HG03460 (cell line): ENCODE data around the gene FRAS1.
"Not testable (repeated sequence)": the region's sequence is repeated elsewhere in the genome, so short reads cannot be mapped to it uniquely, and the experiment has no call there.

Experiments
- ATAC-seq: cut with Tn5 transposase; IDR thresholded peaks from one replicate; pipeline ENCODE4 v1.9.1; 2021; ENCODE audit not compliant: unreplicated experiment

FRAS1 gene

DNA sequence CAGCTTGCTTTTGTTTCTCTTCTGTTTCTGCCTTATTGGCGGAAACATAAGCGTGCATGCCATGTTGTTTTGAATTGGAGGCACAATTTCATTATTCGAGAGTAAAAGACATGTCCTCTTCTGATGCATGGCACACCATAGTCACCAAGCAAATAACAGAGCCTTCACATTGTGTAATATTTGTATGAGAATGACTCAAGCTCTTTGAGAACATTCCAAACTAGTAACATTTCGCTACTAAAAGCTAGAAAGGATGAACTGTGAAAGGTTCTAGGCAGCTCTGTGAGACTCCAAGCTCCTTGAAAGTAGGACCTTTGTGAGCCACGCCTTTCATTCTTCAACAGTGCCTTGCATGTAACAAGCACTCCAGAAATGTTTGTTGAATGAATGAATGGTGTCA, 485.2 kb downstream of the FRAS1 start:
- no peak for ATAC-seq

- ATAC-seq = no peak
Measured at GRCh38 chr4:78543424-78544125, 486.5 kb downstream of the FRAS1 start.

DNA sequence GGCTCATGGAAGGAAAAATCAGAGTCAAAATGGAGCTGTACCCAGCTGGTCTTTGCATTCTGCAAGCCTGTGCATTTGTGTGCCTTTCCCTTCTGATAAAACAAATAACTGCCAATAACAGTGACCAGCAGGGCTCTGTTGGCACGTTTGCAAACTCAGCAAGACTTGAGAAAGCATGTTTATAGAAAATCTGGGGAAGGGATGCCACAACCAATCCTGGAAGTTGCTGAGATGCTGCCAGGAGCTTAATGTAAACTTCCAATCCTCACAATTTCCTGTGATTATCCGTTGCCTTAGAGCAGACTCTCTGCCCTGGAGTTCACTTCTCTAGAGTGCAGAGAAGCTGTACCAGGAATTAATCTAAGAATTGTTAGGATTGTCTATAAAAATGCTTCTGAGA, 487.6 kb downstream of the FRAS1 start:
- ATAC-seq = no peak

- no peak for ATAC-seq
Measured at GRCh38 chr4:78545275-78546246, 488.4 kb downstream of the FRAS1 start.

DNA sequence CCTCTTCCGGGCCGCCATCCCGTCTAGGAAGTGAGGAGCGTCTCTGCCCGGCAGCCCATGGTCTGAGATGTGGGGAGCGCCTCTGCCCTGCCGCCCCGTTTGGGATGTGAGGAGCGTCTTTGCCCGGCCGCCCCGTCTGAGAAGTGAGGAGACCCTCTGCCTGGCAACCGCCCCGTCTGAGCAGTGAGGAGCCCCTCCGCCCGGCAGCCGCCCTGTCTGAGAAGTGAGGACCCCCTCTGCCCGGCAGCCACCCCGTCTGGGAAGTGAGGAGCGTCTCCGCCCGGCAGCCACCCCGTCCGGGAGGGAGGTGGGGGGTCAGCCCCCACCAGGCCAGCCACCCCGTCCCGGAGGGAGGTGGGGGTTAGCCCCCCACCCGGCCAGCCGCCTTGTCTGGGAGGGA, 490.8 kb downstream of the FRAS1 start:
- not testable (repeated sequence) for ATAC-seq

DNA sequence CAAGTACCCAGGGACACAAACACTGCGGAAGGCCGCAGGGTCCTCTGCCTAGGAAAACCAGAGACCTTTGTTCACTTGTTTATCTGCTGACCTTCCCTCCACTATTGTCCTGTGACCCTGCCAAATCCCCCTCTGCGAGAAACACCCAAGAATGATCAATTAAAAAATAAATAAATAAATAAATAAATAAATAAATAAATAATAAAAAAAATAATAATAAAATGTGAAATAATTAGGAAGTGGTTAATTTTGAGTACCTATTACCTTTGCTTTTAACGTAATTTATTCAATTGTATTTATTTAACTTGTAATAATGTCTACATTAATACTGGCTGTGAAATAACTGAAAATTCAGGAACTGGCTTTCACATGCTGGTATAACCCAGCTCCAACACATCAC, 491.8 kb downstream of the FRAS1 start:
- ATAC-seq = not testable (repeated sequence)

DNA sequence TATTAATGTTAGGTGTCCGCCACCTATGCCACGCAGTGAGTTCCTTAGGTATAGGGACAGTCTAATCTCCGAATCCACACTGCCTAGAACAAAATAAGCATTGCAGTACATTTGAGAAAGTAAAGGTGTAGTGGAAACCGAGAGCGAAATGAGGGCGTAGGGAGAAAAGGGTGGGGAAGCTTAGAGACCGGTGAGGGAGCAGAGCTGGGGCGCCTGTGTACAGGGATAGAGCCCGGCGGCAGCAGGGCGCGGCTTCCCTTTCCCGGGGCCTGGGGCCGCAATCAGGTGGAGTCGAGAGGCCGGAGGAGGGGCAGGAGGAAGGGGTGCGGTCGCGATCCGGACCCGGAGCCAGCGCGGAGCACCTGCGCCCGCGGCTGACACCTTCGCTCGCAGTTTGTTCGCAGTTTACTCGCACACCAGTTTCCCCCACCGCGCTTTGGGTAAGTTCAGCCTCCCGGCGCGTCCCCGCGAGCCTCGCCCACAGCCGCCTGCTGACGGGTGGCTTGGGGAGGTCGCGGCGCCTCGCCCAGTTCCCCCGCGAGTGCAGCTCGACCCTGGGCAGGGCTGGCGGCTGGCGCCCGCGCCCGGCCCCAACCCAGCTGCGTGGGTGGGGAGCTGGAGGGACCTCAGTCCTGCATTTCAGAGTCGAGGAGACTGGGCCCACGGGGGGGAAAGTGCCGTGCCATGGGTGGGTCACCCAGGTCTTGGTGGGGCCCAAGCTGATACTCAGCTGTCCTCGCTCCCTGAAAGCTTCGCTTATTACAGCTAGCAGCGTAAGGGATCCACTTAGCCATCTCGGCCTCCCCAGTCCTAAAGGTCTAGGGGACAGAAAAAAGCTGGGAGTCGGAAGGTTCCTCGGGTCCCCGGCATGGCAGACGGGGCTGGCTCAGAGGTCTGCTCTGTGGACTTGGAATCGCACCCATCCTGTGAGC, 494.6 kb downstream of the FRAS1 start, which contains the start of gene ANXA3:
Gene ANXA3 (plus strand): TSS at position 351 of the 932 bp plus-strand sequence. CDS start 2,704 bp downstream, outside the sequence.
- ATAC-seq = no peak

DNA sequence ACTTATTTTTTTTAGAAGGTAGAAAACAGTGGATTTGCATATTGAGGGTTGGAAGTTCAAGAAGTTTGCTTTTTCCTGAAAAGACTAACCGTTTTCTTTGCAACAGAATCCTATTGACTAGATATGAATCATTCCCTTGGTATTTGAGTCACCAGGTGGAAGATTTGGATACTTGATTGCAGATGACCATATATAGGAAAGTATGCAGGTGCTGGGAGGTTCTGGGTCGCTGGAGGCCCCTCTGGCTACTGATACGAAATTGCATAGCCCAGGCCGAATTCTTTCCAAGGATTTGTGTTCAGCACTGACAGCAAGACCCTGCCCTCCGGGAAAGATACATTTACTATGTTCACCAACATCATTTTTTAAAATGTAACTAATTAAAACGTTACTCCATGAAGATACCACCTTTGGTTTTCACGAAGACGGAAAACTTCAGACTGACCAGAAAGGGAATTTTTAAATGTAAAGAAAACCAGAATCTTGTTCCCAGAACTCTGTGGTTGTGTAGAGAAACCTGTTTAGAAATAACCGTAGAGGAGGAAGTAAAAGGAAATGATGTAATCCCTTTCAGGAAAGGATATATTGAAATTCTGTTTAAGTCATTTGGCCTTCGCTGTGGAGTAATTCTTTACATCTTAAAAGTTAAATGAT, 495.4 kb downstream of the FRAS1 start:
- ATAC-seq = no peak

GRCh38 chr4:78553043-78553396, 495.9 kb downstream of the FRAS1 start:
- ATAC-seq = no peak

DNA sequence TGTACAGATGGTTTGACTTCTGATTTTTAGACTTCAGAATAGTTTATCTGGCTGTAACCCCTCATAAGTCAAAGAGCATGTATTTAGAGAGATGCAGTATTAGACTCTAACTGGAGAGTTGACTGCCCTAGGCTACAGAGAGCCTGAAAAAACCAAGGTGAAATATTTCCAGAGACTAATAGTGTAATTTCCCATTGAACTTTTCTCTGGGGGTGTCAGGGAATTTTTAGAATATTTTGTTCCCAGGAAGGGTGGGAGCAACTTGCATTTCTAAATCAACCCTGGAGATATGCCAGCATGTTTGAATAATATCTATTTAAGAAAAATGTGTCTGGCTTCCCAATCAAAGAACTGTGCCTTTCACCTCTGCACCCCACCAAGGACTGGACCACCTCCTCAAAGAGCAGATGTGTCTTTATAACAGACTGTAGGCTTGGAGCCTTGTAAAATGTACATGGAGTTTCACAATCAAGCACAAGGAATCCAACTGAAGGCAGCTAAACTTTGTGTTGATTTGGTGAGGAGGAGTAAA, 496.5 kb downstream of the FRAS1 start:
- ATAC-seq = no peak

DNA sequence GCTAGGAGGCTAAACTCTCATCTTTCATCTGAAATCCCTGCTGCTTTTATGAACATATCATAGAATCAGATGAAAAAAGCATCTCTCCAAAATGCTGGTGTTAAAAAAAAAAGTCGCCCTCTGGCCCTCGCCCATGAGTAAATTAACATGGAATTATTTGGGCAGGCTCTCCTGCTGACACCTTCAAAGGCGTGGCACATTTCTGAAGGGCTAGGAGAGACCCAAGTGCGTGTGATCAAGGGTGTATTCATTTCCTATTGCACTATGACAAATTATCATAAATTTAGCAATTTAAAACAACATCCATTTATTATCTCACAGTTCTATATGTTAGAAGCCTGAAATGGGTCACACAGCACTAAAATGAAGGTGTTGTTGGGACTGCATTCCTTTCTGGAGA, 499.5 kb downstream of the FRAS1 start:
- ATAC-seq = no peak

DNA sequence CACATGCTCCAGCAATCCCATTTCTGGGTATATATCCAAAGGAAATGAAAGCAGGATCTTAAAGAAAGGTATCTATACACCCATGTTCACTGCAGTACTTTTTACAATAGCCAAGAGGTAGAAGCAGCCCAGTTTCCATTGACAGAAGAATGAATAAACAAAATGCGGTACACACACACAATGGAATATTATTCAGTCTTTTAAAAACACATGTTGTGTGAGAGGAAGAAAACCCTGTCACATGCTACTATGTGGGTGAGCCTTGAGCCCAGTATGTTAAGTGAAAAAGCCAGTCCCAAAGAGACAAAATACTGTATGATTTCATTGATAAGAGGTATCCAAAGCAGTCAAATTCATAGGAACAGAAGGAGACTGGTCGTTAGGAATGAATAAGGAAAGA, 500.7 kb downstream of the FRAS1 start:
- no peak for ATAC-seq

DNA sequence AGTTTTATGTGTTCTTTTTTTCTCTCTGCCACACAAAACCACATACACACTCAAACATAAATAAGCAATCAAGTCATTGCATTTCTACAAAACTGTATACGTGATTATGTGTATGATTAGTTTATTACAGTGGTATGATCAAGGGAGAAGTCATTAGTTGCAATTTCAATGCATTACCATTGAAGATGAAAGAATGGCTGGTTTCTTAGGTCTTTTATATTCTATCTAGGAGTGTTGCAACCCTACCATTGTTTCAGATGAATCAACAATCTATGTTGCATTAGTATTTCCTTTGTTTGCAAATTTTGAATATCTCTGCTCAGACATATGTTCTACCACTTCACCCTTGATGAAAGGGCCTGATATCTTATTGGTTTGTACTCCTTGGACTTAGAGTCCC, 501.3 kb downstream of the FRAS1 start:
- ATAC-seq = no peak

DNA sequence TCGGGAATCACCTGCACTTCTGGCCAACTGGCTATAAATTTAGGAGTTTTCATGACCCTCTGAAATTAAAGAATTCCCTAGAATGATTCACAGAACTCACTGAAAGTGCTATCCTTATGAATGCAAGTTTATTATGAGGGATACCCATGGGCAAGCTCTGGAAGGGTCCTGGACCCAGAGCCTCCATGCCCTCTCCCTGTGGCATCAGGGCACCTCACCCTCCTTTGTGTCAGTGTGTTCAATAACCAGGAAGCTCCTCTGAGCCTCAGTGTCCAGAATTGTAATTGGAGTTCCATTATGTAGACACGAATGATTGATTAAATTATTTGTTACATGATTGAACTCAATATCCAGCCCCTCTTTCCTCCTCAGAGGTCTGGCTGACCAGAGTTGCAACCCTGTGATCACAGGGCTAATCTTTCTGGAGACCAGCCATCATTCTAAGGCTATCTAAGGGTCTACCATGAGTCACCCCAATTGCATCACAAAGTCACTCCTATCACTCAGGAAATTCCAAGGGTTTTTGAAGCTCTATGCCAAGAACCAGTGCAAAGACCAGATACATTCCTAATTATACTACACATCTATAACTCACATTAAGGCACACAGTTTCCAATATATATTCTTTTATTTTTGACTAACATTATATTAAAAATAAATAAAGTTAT, 503.3 kb downstream of the FRAS1 start:
- no peak for ATAC-seq

- ATAC-seq = no peak
Measured at GRCh38 chr4:78561677-78562076, 504.6 kb downstream of the FRAS1 start.

GRCh38 chr4:78562687-78563086, 505.6 kb downstream of the FRAS1 start:
- no peak for ATAC-seq

- ATAC-seq = no peak
Measured at GRCh38 chr4:78565971-78566372, 508.8 kb downstream of the FRAS1 start.

GRCh38 chr4:78566834-78567499, 509.8 kb downstream of the FRAS1 start:
- ATAC-seq = peak; percentile 81

- ATAC-seq = no peak
Measured at GRCh38 chr4:78567500-78568060, 510.5 kb downstream of the FRAS1 start.
